OCI-LY7 (cell line): ENCODE results near the gene ZMIZ1. TPM values are rescaled to one million over a fixed set of nuclear protein-coding genes. Genes with fewer than 3 reads are reported as not detected.

Source experiments
- BruUV-seq: library from RNA; stranded (reverse); fragments of 400-500 nt; replicated peaks from 2 replicates; lab custom pipeline; 2021; lab: Mats Ljungman, UMichigan
- CTCF ChIA-PET: fragments of 300-600 bp; sonication (Branson Sonifier 250); formaldehyde crosslinking; loops from one replicate; lab custom pipeline; 2022; ENCODE audit warnings: antibody characterized with exemption; ENCODE audit not compliant: unreplicated experiment; lab: Charles Lee
- POLR2A ChIA-PET: fragments of 300-600 bp; sonication (Branson Sonifier 250); formaldehyde crosslinking; loops from one replicate; lab custom pipeline; 2022; ENCODE audit warnings: antibody characterized with exemption; lab: Charles Lee
- DNase-seq: peaks from one replicate; pipeline ENCODE4 v3.0.0-alpha.2; 2015; ENCODE audit warnings: low spot score
- H2AFZ ChIP-seq: fragments of 200-600 bp; sonication (generic), shearing (Covaris generic); 2 replicates; pipeline ENCODE4 v1.6.1; 2014; ENCODE audit warnings: mild to moderate bottlenecking, antibody characterized with exemption, low read length, moderate library complexity
- H3K27ac ChIP-seq: fragments of 200-600 bp; sonication (generic); 2 replicates; pipeline ENCODE4 v1.5.1; 2014; ENCODE audit warnings: mixed run types, low read depth, mild to moderate bottlenecking, moderate library complexity, low read length, inconsistent platforms; ENCODE audit not compliant: poor library complexity, severe bottlenecking
- H3K36me3 ChIP-seq: fragments of 200-600 bp; sonication (generic); 2 replicates; pipeline ENCODE4 v1.6.1; 2014; ENCODE audit warnings: mild to moderate bottlenecking, antibody characterized with exemption, low read length, moderate library complexity, mixed read lengths; ENCODE audit not compliant: insufficient read depth
- H3K4me1 ChIP-seq: fragments of 200-600 bp; sonication (generic); 2 replicates; pipeline ENCODE4 v1.5.1; 2014; ENCODE audit warnings: mild to moderate bottlenecking, low read length; ENCODE audit not compliant: insufficient read depth, poor library complexity, severe bottlenecking
- H3K4me2 ChIP-seq: fragments of 200-600 bp; sonication (generic); 2 replicates; pipeline ENCODE4 v1.6.1; 2014; ENCODE audit warnings: mild to moderate bottlenecking, low read length
- H3K4me3 ChIP-seq: fragments of 200-600 bp; sonication (generic); 2 replicates; pipeline ENCODE4 v1.5.1; 2014; ENCODE audit warnings: mild to moderate bottlenecking, low read depth, low read length; ENCODE audit not compliant: poor library complexity, severe bottlenecking
- H3K79me2 ChIP-seq: fragments of 200-600 bp; sonication (generic); 2 replicates; pipeline ENCODE4 v1.6.1; 2016; ENCODE audit warnings: low read depth, mild to moderate bottlenecking, low read length, moderate library complexity, mixed read lengths; ENCODE audit not compliant: insufficient read depth
- H3K9me2 ChIP-seq: fragments of 200-600 bp; sonication (generic); 2 replicates; pipeline ENCODE4 v1.6.1; 2016; ENCODE audit warnings: mild to moderate bottlenecking, low read length, mixed read lengths; ENCODE audit not compliant: insufficient read depth
- H3K9me3 ChIP-seq: fragments of 200-600 bp; sonication (generic); 2 replicates; pipeline ENCODE4 v1.6.1; 2014; ENCODE audit warnings: mild to moderate bottlenecking, mixed run types, low read length, mixed read lengths
- H4K20me1 ChIP-seq: fragments of 200-600 bp; sonication (generic); 2 replicates; pipeline ENCODE4 v1.6.1; 2014; ENCODE audit warnings: mild to moderate bottlenecking, antibody characterized with exemption, low read length, moderate library complexity, mixed read lengths; ENCODE audit not compliant: insufficient read depth
- CTCF ChIP-seq: fragments of 200-600 bp; sonication (generic); conservative IDR thresholded peaks from 2 replicates; pipeline ENCODE4 v1.5.1; 2014; ENCODE audit warnings: mild to moderate bottlenecking, antibody characterized with exemption, low read length, moderate library complexity, mixed read lengths
- EZH2phosphoT487 ChIP-seq: fragments of 200-600 bp; sonication (generic); IDR thresholded peaks from 2 replicates; pipeline ENCODE4 v1.6.1; 2018; ENCODE audit warnings: low read depth, borderline replicate concordance, mild to moderate bottlenecking, mixed run types, antibody characterized with exemption, low read length, moderate library complexity, mixed read lengths
- intact Hi-C: fragments of 100-400 bp; cut with micrococcal nuclease; formaldehyde crosslinking; loops from one replicate; pipeline ENCODE4 v1.10.0; 2022; ENCODE audit not compliant: unreplicated experiment
- total RNA-seq, 2 experiments: library from RNA; depleted of rRNA in 1 of 2; stranded (reverse); fragments of >200 nt in 1 of 2; shearing (Covaris generic) in 1 of 2; gene quantifications; 2 replicates each; pipeline ENCODE4 v1.2.3, GENCODE V29; 2014 to 2022

Gene ZMIZ1
- total RNA-seq, 2 experiments from 2014 or later, result 20.4 to 66.9 TPM

GRCh38 chr10:79186486-79187120 lies 117.8 kb downstream of the ZMIZ1 start:
- Histone ChIP-seq H4K20me1 (no peaks in the 10 kb centered on the region), H3K36me3 (no peaks in the 10 kb centered on the region; the same call in 1 of the 2 replicates), H3K4me1 (peaks cover 16% of the 10 kb centered on the region), H3K79me2 (no peaks in the 10 kb centered on the region), H2AFZ (no peak overlapping the region), H3K27ac (no peak overlapping the region), H3K4me3 (no peak overlapping the region), H3K9me2 (no peaks in the 10 kb centered on the region), H3K4me2 (no peak overlapping the region), H3K9me3 (no peaks in the 10 kb centered on the region)
- intact Hi-C loops, result no loop called here
- POLR2A ChIA-PET, result no interaction called here
- DNase-seq, result no peak
- no peak for TF ChIP-seq EZH2phosphoT487
- TF ChIP-seq CTCF, result no peak
- CTCF ChIA-PET, result no interaction called here
- BruUV-seq, result no TSS peak

GRCh38 chr10:79187121-79187940 lies 118.6 kb downstream of the ZMIZ1 start:
- Histone ChIP-seq H3K4me3 (no peak overlapping the region), H3K4me2 (no peak overlapping the region), H3K4me1 (peaks cover 24% of the 10 kb centered on the region), H3K9me3 (no peaks in the 10 kb centered on the region), H4K20me1 (no peaks in the 10 kb centered on the region), H2AFZ (no peak overlapping the region), H3K9me2 (no peaks in the 10 kb centered on the region), H3K79me2 (no peaks in the 10 kb centered on the region), H3K36me3 (no peaks in the 10 kb centered on the region; the same call in 1 of the 2 replicates), H3K27ac (no peak overlapping the region)
- ChIA-PET CTCF (no interaction called here), POLR2A (interaction anchor here (0.6 kb wide), 1 partner anchor 1157 kb away, joined by 3 read pairs; no protein-coding TSS in a partner anchor)
- intact Hi-C loops, result no loop called here
- no peak for TF ChIP-seq EZH2phosphoT487
- TF ChIP-seq CTCF, result no peak
- no TSS peak for BruUV-seq
- DNase-seq, result no peak
